Measurements from ENCODE around the gene ARHGEF10L.

ARHGEF10L gene

GRCh38 chr1:17539118-17539476 lies 401 bp upstream of the ARHGEF10L start:
- Histone ChIP-seq H3K4me1 (peaks cover 35 to 65% (median 50%) of the 10 kb centered on the region in 10 experiments), H3K9me3 (replicated peaks in 1 of 11) (no peaks in the 10 kb centered on the region), H3K9ac (peak overlapping the region; percentile 91 to 98 (median 95)), H3K4me3 (peak overlapping the region; percentile 87 to 96 (median 92)), H4K20me1 (peaks cover 0 to 27% (median 4%) of the 10 kb centered on the region in 11 experiments; a peak in 6 of 22 replicates), H3K36me3 (0 out of 22 replicates have a peak, but pooled peaks cover 0 to 4% (median 0%) of the 10 kb centered on the region in 11 experiments), H3K27ac (peak overlapping the region; percentile 81 to 95 (median 91); a peak in 21 of 22 replicates), H3K27me3 (no peaks in the 10 kb centered on the region; a peak in 1 of 22 replicates), H3K4me2 (peak overlapping the region; percentile 80 to 99 (median 97))
- no peak for TF ChIP-seq Cebpa-rat (IDR thresholded peaks at IDR 0.05)

DNA sequence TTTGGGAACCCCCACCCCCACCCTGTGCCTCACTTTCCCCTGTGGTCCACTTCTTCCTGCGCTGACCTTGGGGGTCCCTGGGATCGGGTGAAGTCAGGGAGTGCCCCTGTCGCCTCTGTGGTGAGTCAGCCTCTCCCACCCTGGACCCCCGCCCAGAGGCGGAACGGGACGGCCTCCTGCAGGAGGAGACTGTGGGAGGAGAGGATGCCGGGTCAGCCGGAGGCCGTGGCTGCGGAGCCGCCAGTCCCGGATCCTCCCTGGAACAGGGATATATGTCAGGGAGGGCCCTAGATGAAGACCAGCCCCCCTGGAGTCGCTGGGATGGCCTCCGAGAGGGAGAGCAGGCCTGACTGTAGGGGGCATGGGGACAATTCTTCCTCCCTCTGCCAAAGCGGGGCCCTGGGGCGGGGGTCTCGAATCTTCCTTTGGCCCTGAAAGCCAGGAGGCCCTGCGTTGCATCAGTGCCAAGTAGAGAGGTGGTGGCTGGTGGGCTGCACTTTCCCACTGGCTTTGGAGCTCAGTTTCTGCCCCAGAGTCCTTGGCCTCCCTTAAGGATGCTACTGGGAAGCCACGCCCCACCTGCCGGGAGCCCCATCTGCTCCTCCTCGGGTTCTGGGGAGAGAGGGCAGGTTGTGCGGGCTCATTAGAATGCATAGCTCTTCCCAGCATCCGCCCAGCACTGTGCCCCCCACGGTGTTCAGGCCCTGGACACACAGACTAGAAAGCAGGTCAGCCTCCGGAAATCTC lies 930 bp downstream of the ARHGEF10L start:
- Histone ChIP-seq H3K36me3 (peaks cover 0 to 4% (median 0%) of the 10 kb centered on the region in 11 experiments; a peak in 1 of 22 replicates), H3K27me3 (no peaks in the 10 kb centered on the region; a peak in 1 of 22 replicates), H3K9ac (peak overlapping the region; percentile 91 to 98 (median 95)), H3K9me3 (replicated peaks in 1 of 11) (no peaks in the 10 kb centered on the region), H3K27ac (peak overlapping the region; percentile 81 to 95 (median 91)), H4K20me1 (peaks cover 1 to 34% (median 9%) of the 10 kb centered on the region in 11 experiments; a peak in 17 of 22 replicates), H3K4me3 (peak overlapping the region; percentile 87 to 96 (median 92)), H3K4me1 (peaks cover 35 to 72% (median 57%) of the 10 kb centered on the region in 10 experiments), H3K4me2 (peak overlapping the region; percentile 80 to 99 (median 97))
- TF ChIP-seq Cebpa-rat (IDR thresholded peaks at IDR 0.05): no peak

- Histone ChIP-seq H3K27ac (peak overlapping the region in 1 of 11 experiments; percentile 32; a peak in 2 of 22 replicates), H3K27me3 (no peaks in the 10 kb centered on the region; a peak in 1 of 22 replicates), H3K4me3 (no peak overlapping the region), H3K9ac (peak overlapping the region in 1 of 11 experiments; percentile 14; a peak in 1 of 22 replicates), H3K4me2 (peak overlapping the region in 5 of 11 experiments; percentile 8 to 98 (median 97); a peak in 8 of 22 replicates), H4K20me1 (peaks cover 22 to 56% (median 30%) of the 10 kb centered on the region in 11 experiments; a peak in 18 of 22 replicates), H3K4me1 (peaks cover 25 to 73% (median 57%) of the 10 kb centered on the region in 10 experiments), H3K36me3 (peaks cover 0 to 8% (median under 1%) of the 10 kb centered on the region in 11 experiments; a peak in 7 of 22 replicates), H3K9me3 (replicated peaks in 1 of 11) (no peaks in the 10 kb centered on the region)
- TF ChIP-seq Cebpa-rat (IDR thresholded peaks at IDR 0.05): no peak
Measured at GRCh38 chr1:17542645-17543044, 3.1 kb downstream of the ARHGEF10L start.

- peaks cover 15 to 75% (median 43%) of the 10 kb centered on the region in 10 experiments for H3K4me1 ChIP-seq
- H3K9me3 ChIP-seq (replicated peaks in 1 of 11): no peaks in the 10 kb centered on the region
- TF ChIP-seq Cebpa-rat (IDR thresholded peaks at IDR 0.05): no peak
- H3K9ac ChIP-seq: no peak overlapping the region
- H3K27me3 ChIP-seq: no peaks in the 10 kb centered on the region
- H3K27ac ChIP-seq: peak overlapping the region in 6 of 11 experiments; percentile 10 to 41 (median 23); a peak in 7 of 22 replicates
- H3K4me3 ChIP-seq: peak overlapping the region in 1 of 10 experiments; percentile 1; a peak in 1 of 20 replicates
- H3K36me3 ChIP-seq: peaks cover 0 to 20% (median 5%) of the 10 kb centered on the region in 11 experiments; a peak in 10 of 22 replicates
- peak overlapping the region in 8 of 11 experiments; percentile 8 to 96 (median 76); a peak in 15 of 22 replicates for H3K4me2 ChIP-seq
- H4K20me1 ChIP-seq: peaks cover 29 to 79% (median 52%) of the 10 kb centered on the region in 11 experiments; a peak in 19 of 22 replicates
Measured at GRCh38 chr1:17544776-17545350, 5.4 kb downstream of the ARHGEF10L start.

DNA sequence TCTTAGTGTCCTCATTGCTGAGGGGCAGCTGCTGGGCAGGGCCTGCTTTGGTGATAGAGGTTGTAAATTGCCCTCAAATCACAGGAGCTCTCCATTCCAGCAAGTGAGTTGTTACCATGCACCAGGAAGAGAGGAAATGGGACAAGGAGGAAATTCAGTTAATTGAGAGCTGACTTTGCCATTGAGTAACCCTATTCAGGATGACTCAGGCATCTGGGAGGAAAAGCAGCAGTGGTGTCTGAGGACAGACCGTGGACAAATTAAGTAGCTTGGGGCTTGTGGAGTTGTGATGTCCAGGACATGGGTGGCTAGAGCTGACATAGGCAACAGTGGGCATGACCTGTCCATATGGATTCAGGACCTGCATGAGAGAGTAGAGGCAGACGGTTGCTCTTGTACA lies 5.9 kb downstream of the ARHGEF10L start:
- peak overlapping the region in 8 of 11 experiments; percentile 8 to 96 (median 76); a peak in 15 of 22 replicates for H3K4me2 ChIP-seq
- no peaks in the 10 kb centered on the region for H3K27me3 ChIP-seq
- TF ChIP-seq Cebpa-rat (IDR thresholded peaks at IDR 0.05): no peak
- H4K20me1 ChIP-seq: peaks cover 34 to 84% (median 57%) of the 10 kb centered on the region in 11 experiments; a peak in 20 of 22 replicates
- H3K4me1 ChIP-seq: peaks cover 18 to 80% (median 48%) of the 10 kb centered on the region in 10 experiments
- peak overlapping the region in 6 of 11 experiments; percentile 10 to 41 (median 23); a peak in 7 of 22 replicates for H3K27ac ChIP-seq
- H3K9ac ChIP-seq: no peak overlapping the region
- H3K36me3 ChIP-seq: peaks cover 0 to 20% (median 5%) of the 10 kb centered on the region in 11 experiments; a peak in 10 of 22 replicates
- H3K4me3 ChIP-seq: peak overlapping the region in 1 of 10 experiments; percentile 1; a peak in 1 of 20 replicates
- H3K9me3 ChIP-seq (replicated peaks in 1 of 11): no peaks in the 10 kb centered on the region

- Histone ChIP-seq H3K9ac (no peak overlapping the region), H4K20me1 (peaks cover 51 to 92% (median 71%) of the 10 kb centered on the region in 11 experiments; a peak in 21 of 22 replicates), H3K27ac (no peak overlapping the region), H3K36me3 (peaks cover 0 to 20% (median 5%) of the 10 kb centered on the region in 11 experiments; a peak in 10 of 22 replicates), H3K4me2 (peak overlapping the region in 4 of 11 experiments; percentile 19 to 96 (median 78); a peak in 7 of 22 replicates), H3K4me3 (no peak overlapping the region), H3K9me3 (replicated peaks in 1 of 11) (no peaks in the 10 kb centered on the region), H3K27me3 (no peaks in the 10 kb centered on the region), H3K4me1 (peaks cover 21 to 85% (median 49%) of the 10 kb centered on the region in 10 experiments)
- TF ChIP-seq Cebpa-rat (IDR thresholded peaks at IDR 0.05): no peak
Measured at GRCh38 chr1:17546946-17547670, 7.6 kb downstream of the ARHGEF10L start.

DNA sequence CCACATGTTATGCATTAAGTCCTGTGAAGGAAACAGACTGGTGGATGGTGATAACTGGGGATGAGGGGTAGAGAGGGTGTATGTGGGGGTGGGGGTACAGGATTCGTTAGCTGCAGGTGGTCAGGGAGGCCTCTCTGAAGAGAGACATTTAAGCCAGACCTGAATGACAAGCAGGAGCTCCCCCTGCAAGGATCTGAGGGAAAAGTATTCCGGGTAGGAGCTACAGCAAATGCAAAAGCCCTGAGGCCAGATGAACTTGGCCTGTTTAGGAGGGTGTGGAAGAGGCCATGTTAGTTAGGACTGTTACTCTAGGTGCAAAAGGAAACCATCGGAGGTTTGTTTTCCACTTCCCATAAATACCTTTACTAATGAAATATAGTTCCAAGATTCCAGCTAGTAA lies 9.9 kb downstream of the ARHGEF10L start:
- Histone ChIP-seq H3K27me3 (no peaks in the 10 kb centered on the region), H3K9me3 (replicated peaks in 1 of 11) (no peaks in the 10 kb centered on the region), H4K20me1 (peaks cover 53 to 99% (median 94%) of the 10 kb centered on the region in 11 experiments; a peak in 21 of 22 replicates), H3K4me3 (peak overlapping the region in 1 of 10 experiments; percentile 53; a peak in 3 of 20 replicates), H3K9ac (peak overlapping the region in 1 of 11 experiments; percentile 78; a peak in 1 of 22 replicates), H3K4me2 (peak overlapping the region in 2 of 11 experiments; percentile 84 to 96; a peak in 3 of 22 replicates), H3K36me3 (peaks cover 0 to 20% (median 5%) of the 10 kb centered on the region in 11 experiments; a peak in 10 of 22 replicates), H3K27ac (no peak overlapping the region), H3K4me1 (peaks cover 30 to 95% (median 62%) of the 10 kb centered on the region in 10 experiments)
- TF ChIP-seq Cebpa-rat (IDR thresholded peaks at IDR 0.05): no peak
